GM12878 (cell line): ENCODE data around the gene KLHL2. TPM values are rescaled to one million over a fixed set of nuclear protein-coding genes. Genes with fewer than 3 reads are reported as not detected.

Experiments used
- ATAC-seq: fragments of 200-7000 bp; cut with Tn5 transposase; 3 replicates; pipeline ENCODE4 v1.9.1; 2020; ENCODE audit warnings: mild to moderate bottlenecking, moderate library complexity
- BruUV-seq: library from RNA; stranded (reverse); fragments of 400-500 nt; replicated peaks from 2 replicates; lab custom pipeline; 2021; lab: Mats Ljungman, UMichigan
- CTCF ChIA-PET: fragments of 300-600 bp; sonication (Branson Sonifier 250); formaldehyde crosslinking; extraction: SDS; loops from one replicate; lab custom pipeline; 2021; ENCODE audit warnings: inconsistent platforms; lab: Yijun Ruan, JAX
- POLR2A ChIA-PET: fragments of 350-600 bp; formaldehyde crosslinking; extraction: SDS; loops from one replicate; lab custom pipeline; 2021; ENCODE audit warnings: inconsistent platforms; lab: Charles Lee
- RAD21 ChIA-PET: fragments of 300-600 bp; sonication (Branson Sonifier 250); formaldehyde crosslinking; loops from one replicate; lab custom pipeline; 2023; ENCODE audit warnings: antibody characterized with exemption; ENCODE audit not compliant: unreplicated experiment; lab: Charles Lee
- SMC1A ChIA-PET: fragments of 300-600 bp; sonication (Branson Sonifier 250); formaldehyde crosslinking; loops from one replicate; lab custom pipeline; 2023; ENCODE audit not compliant: unreplicated experiment, uncharacterized antibody; lab: Charles Lee
- DNase-seq: peaks from one replicate; pipeline ENCODE4 v3.0.0-alpha.2; 2011; ENCODE audit warnings: low read depth, low spot score
- FAIRE-seq: peaks from 3 replicates; lab custom pipeline; 2011; peaks lifted over from hg19 to GRCh38; lab: Jason Lieb, UNC
- H2AFZ ChIP-seq: 2 replicates; pipeline ENCODE4 v1.6.0; 2011; ENCODE audit warnings: low read depth, low read length, control low read depth; ENCODE audit not compliant: control insufficient read depth
- H3K27ac ChIP-seq: 2 replicates; pipeline ENCODE4 v1.5.1; 2011; ENCODE audit warnings: control low read depth; ENCODE audit not compliant: control insufficient read depth, insufficient read depth
- H3K27me3 ChIP-seq, 2 experiments: replicated peaks in 1 of 2; 2 replicates each; pipeline versions ENCODE4 v1.6.0 to v1.6.1; 2011; ENCODE audit warnings: low read length in 1 of 2; ENCODE audit not compliant: control insufficient read depth in 2 of 2, insufficient read depth in 2 of 2
- H3K36me3 ChIP-seq, 2 experiments: 2 replicates each; pipeline ENCODE4 v1.5.1; 2011; ENCODE audit warnings: low read length in 1 of 2; ENCODE audit not compliant: control insufficient read depth in 2 of 2, insufficient read depth in 2 of 2
- H3K4me1 ChIP-seq: 2 replicates; pipeline ENCODE4 v1.6.1; 2011; ENCODE audit warnings: mild to moderate bottlenecking, low read length, moderate library complexity, mixed read lengths; ENCODE audit not compliant: control insufficient read depth, insufficient read depth
- H3K4me2 ChIP-seq: 2 replicates; pipeline ENCODE4 v1.6.0; 2011; ENCODE audit warnings: control low read depth; ENCODE audit not compliant: control insufficient read depth, insufficient read depth
- H3K4me3 ChIP-seq: fragments of 200-600 bp; sonication (generic); 2 replicates; pipeline ENCODE4 v1.5.1; 2016
- H3K79me2 ChIP-seq: 2 replicates; pipeline ENCODE4 v1.6.0; 2011; ENCODE audit warnings: low read length; ENCODE audit not compliant: control insufficient read depth, insufficient read depth
- H3K9ac ChIP-seq: 2 replicates; pipeline ENCODE4 v1.8.0; 2011; ENCODE audit warnings: low read length, control low read depth, mixed read lengths; ENCODE audit not compliant: control insufficient read depth, insufficient read depth
- H3K9me3 ChIP-seq: replicated peaks from 3 replicates; pipeline ENCODE4 v1.5.1; 2011; ENCODE audit warnings: mild to moderate bottlenecking, low read length; ENCODE audit not compliant: control insufficient read depth, insufficient read depth
- H4K20me1 ChIP-seq: 2 replicates; pipeline ENCODE4 v1.6.0; 2011; ENCODE audit not compliant: control insufficient read depth, insufficient read depth
- ASH2L ChIP-seq: fragments of 300-600, 200-600 bp; sonication (generic); IDR thresholded peaks from 2 replicates; pipeline ENCODE4 v1.6.1; 2017; ENCODE audit warnings: low read depth, mild to moderate bottlenecking, borderline replicate concordance
- EGR1 ChIP-seq, 2 experiments: IDR thresholded peaks; 1 replicate in 1 of 2; 2 replicates in 1 of 2; pipeline ENCODE4 v1.6.1; 2011 to 2012; ENCODE audit warnings: low read depth in 2 of 2, low read length in 2 of 2, borderline replicate concordance in 1 of 2, mild to moderate bottlenecking in 1 of 2, moderate library complexity in 1 of 2
- FOS ChIP-seq: IDR thresholded peaks from 3 replicates; pipeline ENCODE4 v1.6.1; 2011; ENCODE audit warnings: borderline replicate concordance; ENCODE audit not compliant: insufficient read length; ENCODE audit errors: extremely low read depth
- HDAC2 ChIP-seq: fragments of 200-600 bp; sonication (generic); IDR thresholded peaks from 2 replicates; pipeline ENCODE4 v1.6.1; 2017
- KLF5 ChIP-seq: fragments of 450-650 bp; IDR thresholded peaks from 2 replicates; pipeline ENCODE4 v1.6.1; 2014; ENCODE audit warnings: mild to moderate bottlenecking; ENCODE audit not compliant: partially characterized antibody
- NBN ChIP-seq: fragments of 450-650 bp; IDR thresholded peaks from 2 replicates; pipeline ENCODE4 v1.6.1; 2016
- NR2C2 ChIP-seq: IDR thresholded peaks from 2 replicates; pipeline ENCODE4 v1.6.1; 2011; ENCODE audit warnings: borderline replicate concordance, low read depth; ENCODE audit not compliant: control insufficient read depth, insufficient read length
- PML ChIP-seq: IDR thresholded peaks from 2 replicates; pipeline ENCODE4 v1.6.1; 2012; ENCODE audit warnings: low read length, inconsistent platforms
- POLR2AphosphoS5 ChIP-seq: IDR thresholded peaks from 2 replicates; pipeline ENCODE4 v1.6.1; 2011; ENCODE audit warnings: mild to moderate bottlenecking, low read length, inconsistent platforms
- RCOR1 ChIP-seq: conservative IDR thresholded peaks from 2 replicates; pipeline ENCODE4 v1.6.1; 2012; ENCODE audit warnings: low read depth, low read length, improper control_type of control experiment
- RFX5 ChIP-seq: IDR thresholded peaks from 2 replicates; pipeline ENCODE4 v1.6.1; 2011; ENCODE audit warnings: low read depth, low read length, improper control_type of control experiment
- SIN3A ChIP-seq: IDR thresholded peaks from 2 replicates; pipeline ENCODE4 v1.6.1; 2012; ENCODE audit warnings: low read depth, low read length, improper control_type of control experiment
- SMAD1 ChIP-seq: fragments of 450-650 bp; IDR thresholded peaks from 2 replicates; pipeline ENCODE4 v1.6.1; 2018; ENCODE audit warnings: mild to moderate bottlenecking, low read depth; ENCODE audit not compliant: partially characterized antibody
- SREBF2 ChIP-seq: IDR thresholded peaks from 2 replicates; pipeline ENCODE4 v1.6.1; 2012; ENCODE audit warnings: mild to moderate bottlenecking, low read length
- ZBED1 ChIP-seq: IDR thresholded peaks from 2 replicates; pipeline ENCODE4 v1.6.1; 2016; ENCODE audit warnings: borderline replicate concordance
- ZNF274 ChIP-seq: IDR thresholded peaks from one replicate; pipeline ENCODE4 v1.8.0; 2011; ENCODE audit not compliant: insufficient read length, insufficient read depth
- WGBS: methylation state at CpG from one replicate; pipeline ENCODE4 v1.1.6; 2016; ENCODE audit warnings: low lambda C conversion rate; ENCODE audit not compliant: insufficient replicate concordance, insufficient coverage; ENCODE audit errors: missing lambda C conversion rate; 5-methylcytosine and 5-hydroxymethylcytosine counted together
- in situ Hi-C: fragments of 300-500 bp; cut with MboI; formaldehyde crosslinking; loops from 9 replicates; pipeline ENCODE4 v1.14.3; 2018; ENCODE audit warnings: mixed read lengths
- intact Hi-C: fragments of 100-400 bp; cut with micrococcal nuclease; formaldehyde crosslinking; loops from one replicate; pipeline ENCODE4 v1.14.2; 2022; ENCODE audit not compliant: unreplicated experiment
- polyA plus RNA-seq, 11 experiments: library from polyadenylated mRNA; depleted of rRNA in 4 of 11; unstranded in 6 of 11; stranded (reverse) in 5 of 11; fragments of >200 nt; fragmentation: Nextera tagmentation in 4 of 11; fragmentation: Illumina TruSeq in 1 of 11; extraction: Ambion mirVana in 4 of 11; extraction: Trizol in 1 of 11; gene quantifications; 1 replicate in 1 of 11; 2 replicates in 10 of 11; pipeline versions ENCODE4 v1.2.1 to v1.2.3, GENCODE V29; 2011 to 2016; ENCODE audit warnings: inconsistent platforms in 2 of 11, missing spikeins in 2 of 11, low read depth in 1 of 11
- total RNA-seq, 4 experiments: library from RNA; depleted of rRNA in 3 of 4; stranded (reverse); fragments of >200 nt in 3 of 4; fragmentation: Illumina TruSeq in 1 of 4; extraction: Trizol in 1 of 4; gene quantifications; 2 replicates each; pipeline versions ENCODE4 v1.2.1 to v1.2.3, GENCODE V29; 2013 to 2021
- TF ChIP-seq, protein P1 (sequence below): IDR thresholded peaks from 2 replicates; pipeline ENCODE4 v1.6.1; 2011; ENCODE audit warnings: borderline replicate concordance, low read depth, mild to moderate bottlenecking, moderate library complexity, mixed read lengths, low read length; ENCODE audit not compliant: insufficient read depth; ENCODE audit errors: extremely low read length
- TF ChIP-seq, protein P2 (sequence below): fragments of 450-650 bp; IDR thresholded peaks from 2 replicates; pipeline ENCODE4 v1.6.1; 2016; ENCODE audit warnings: mild to moderate bottlenecking
- TF ChIP-seq, protein P3 (sequence below): fragments of 450-650 bp; formaldehyde crosslinking; IDR thresholded peaks from 2 replicates; pipeline ENCODE4 v1.4.0; 2020; ENCODE audit warnings: mild to moderate bottlenecking, moderate library complexity

The KLHL2 gene
- total and polyA plus RNA-seq, 10 of the 15 experiments (the other 5 are each of a cell fraction or from before 2014, with no cell fraction given): 4.8 to 22.8 (median 12.9) TPM

DNA sequence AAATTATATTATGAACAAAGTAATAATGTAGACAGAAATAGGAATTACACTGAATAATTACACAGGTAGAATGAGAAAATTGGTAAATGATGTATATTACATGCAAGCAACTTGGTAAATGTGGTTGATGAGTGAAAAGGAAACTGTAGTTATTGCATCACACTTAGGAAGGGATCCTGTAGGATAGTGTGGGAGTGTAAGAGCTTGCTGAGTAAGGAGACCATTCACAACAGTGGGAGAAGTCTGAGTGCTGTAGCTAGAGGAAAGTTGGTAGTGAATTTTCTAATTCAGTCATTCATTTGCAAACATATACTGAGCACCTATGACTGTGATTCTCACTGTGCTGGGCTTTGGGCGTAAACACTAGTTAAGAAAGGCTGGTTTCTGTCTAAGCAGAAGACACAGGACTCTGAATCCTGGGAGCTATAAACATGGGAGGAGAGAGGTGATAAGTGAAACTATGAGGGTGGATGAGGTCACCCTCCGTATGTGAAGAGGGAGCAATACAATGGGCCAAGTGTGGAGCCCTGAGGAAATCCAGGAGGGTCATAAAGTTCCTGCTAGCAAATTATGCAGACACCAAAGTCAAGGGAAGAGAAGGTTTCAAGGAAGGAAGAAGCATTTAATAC lies 157.2 kb downstream of the KLHL2 start (continued):
- TF ChIP-seq RFX5 (no peak), PML (no peak)

DNA sequence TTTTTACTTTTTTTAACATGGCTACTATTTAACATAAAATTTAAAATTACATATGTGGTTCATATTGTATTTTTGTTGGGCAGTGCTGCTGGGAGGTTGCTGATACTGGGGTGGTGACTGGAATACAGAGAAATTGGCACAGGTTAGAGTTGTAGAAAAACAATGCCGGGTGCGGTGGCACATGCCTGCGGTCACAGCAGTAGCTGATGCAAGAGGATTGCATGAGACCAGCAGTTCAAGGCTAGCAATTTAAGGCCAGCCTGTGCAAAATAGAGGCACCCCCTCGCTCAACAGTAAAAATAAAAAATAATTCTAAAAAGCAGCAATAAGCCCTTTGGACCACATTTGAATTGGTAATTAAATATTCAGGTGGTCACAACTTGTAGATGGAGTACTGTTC lies 159.7 kb downstream of the KLHL2 start:
- Histone ChIP-seq H3K27me3 (no peaks in the 10 kb centered on the region), H3K36me3 (no peaks in the 10 kb centered on the region), H3K27ac (no peak overlapping the region), H3K4me2 (no peak overlapping the region), H4K20me1 (no peaks in the 10 kb centered on the region), H3K4me3 (no peak overlapping the region), H3K4me1 (no peaks in the 10 kb centered on the region), H3K79me2 (no peaks in the 10 kb centered on the region), H3K9ac (no peak overlapping the region), H2AFZ (no peak overlapping the region), H3K9me3 (no peaks in the 10 kb centered on the region)
- intact Hi-C loops (no loop called here), in situ Hi-C loops (no loop called here)
- CTCF ChIA-PET: no interaction called here
- ATAC-seq (no peak), FAIRE-seq (no peak), DNase-seq (no peak)
- BruUV-seq: no TSS peak
- 75% methylated on average over 4 of the region's 4 CpGs for WGBS
- POLR2A ChIA-PET: no interaction called here
- RAD21 ChIA-PET: no interaction called here
- SMC1A ChIA-PET: no interaction called here
- TF ChIP-seq POLR2AphosphoS5: no peak
- TF ChIP-seq KLF5: no peak
- TF ChIP-seq ZNF274: no peak
- TF ChIP-seq NBN: no peak
- TF ChIP-seq NR2C2: no peak
- no peak for TF ChIP-seq EGR1 (IDR thresholded peaks at IDR 0.05; ENCODE audit: borderline replicate concordance in 1 of 2, low read depth in 2 of 2, low read length in 2 of 2)
- TF ChIP-seq RCOR1: no peak
- TF ChIP-seq, protein P1, sequence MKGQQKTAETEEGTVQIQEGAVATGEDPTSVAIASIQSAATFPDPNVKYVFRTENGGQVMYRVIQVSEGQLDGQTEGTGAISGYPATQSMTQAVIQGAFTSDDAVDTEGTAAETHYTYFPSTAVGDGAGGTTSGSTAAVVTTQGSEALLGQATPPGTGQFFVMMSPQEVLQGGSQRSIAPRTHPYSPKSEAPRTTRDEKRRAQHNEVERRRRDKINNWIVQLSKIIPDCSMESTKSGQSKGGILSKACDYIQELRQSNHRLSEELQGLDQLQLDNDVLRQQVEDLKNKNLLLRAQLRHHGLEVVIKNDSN: no peak
- TF ChIP-seq, protein P2, sequence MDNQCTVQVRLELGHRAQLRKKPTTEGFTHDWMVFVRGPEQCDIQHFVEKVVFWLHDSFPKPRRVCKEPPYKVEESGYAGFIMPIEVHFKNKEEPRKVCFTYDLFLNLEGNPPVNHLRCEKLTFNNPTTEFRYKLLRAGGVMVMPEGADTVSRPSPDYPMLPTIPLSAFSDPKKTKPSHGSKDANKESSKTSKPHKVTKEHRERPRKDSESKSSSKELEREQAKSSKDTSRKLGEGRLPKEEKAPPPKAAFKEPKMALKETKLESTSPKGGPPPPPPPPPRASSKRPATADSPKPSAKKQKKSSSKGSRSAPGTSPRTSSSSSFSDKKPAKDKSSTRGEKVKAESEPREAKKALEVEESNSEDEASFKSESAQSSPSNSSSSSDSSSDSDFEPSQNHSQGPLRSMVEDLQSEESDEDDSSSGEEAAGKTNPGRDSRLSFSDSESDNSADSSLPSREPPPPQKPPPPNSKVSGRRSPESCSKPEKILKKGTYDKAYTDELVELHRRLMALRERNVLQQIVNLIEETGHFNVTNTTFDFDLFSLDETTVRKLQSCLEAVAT: no peak
- no peak for TF ChIP-seq ZBED1
- no peak for TF ChIP-seq SMAD1
- no peak for TF ChIP-seq SIN3A
- no peak for TF ChIP-seq HDAC2
- TF ChIP-seq ASH2L: no peak
- no peak for TF ChIP-seq SREBF2
- no peak for TF ChIP-seq FOS
- TF ChIP-seq, protein P3, sequence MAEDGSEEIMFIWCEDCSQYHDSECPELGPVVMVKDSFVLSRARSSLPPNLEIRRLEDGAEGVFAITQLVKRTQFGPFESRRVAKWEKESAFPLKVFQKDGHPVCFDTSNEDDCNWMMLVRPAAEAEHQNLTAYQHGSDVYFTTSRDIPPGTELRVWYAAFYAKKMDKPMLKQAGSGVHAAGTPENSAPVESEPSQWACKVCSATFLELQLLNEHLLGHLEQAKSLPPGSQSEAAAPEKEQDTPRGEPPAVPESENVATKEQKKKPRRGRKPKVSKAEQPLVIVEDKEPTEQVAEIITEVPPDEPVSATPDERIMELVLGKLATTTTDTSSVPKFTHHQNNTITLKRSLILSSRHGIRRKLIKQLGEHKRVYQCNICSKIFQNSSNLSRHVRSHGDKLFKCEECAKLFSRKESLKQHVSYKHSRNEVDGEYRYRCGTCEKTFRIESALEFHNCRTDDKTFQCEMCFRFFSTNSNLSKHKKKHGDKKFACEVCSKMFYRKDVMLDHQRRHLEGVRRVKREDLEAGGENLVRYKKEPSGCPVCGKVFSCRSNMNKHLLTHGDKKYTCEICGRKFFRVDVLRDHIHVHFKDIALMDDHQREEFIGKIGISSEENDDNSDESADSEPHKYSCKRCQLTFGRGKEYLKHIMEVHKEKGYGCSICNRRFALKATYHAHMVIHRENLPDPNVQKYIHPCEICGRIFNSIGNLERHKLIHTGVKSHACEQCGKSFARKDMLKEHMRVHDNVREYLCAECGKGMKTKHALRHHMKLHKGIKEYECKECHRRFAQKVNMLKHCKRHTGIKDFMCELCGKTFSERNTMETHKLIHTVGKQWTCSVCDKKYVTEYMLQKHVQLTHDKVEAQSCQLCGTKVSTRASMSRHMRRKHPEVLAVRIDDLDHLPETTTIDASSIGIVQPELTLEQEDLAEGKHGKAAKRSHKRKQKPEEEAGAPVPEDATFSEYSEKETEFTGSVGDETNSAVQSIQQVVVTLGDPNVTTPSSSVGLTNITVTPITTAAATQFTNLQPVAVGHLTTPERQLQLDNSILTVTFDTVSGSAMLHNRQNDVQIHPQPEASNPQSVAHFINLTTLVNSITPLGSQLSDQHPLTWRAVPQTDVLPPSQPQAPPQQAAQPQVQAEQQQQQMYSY (CRISPR knock-in tag): no peak
